Lung (tissue), 12 donors: ENCODE results near the gene TMEM266. TPM values are rescaled to one million over a fixed set of nuclear protein-coding genes. Genes with fewer than 3 reads are reported as not detected.
"Not testable (repeated sequence)": the region's sequence is repeated elsewhere in the genome, so short reads cannot be mapped to it uniquely, and the experiment has no call there.

Experiments
- ATAC-seq: fragments of 200-7000 bp; cut with Tn5 transposase; one replicate; pipeline ENCODE4 v1.9.1; 2020; ENCODE audit warnings: moderate number of reproducible peaks; ENCODE audit not compliant: insufficient read depth, low FRiP score
- DNase-seq, 3 donors: peaks; one replicate each; pipeline ENCODE4 v3.0.0-alpha.2; 2013 to 2017
- H3K27ac ChIP-seq, 2 donors: one replicate each; pipeline ENCODE4 v1.5.1; 2013; ENCODE audit warnings: mild to moderate bottlenecking in 2 of 2, moderate library complexity in 2 of 2, control low read depth in 1 of 2, inconsistent platforms in 1 of 2, low read depth in 1 of 2, low read length in 1 of 2
- H3K27me3 ChIP-seq, 3 donors: one replicate each; pipeline ENCODE4 v1.5.1; 2013; ENCODE audit warnings: low read length in 2 of 3; ENCODE audit not compliant: control insufficient read depth in 3 of 3, insufficient read depth in 3 of 3
- H3K36me3 ChIP-seq, 4 donors: one replicate each; pipeline ENCODE4 v1.5.1; 2013; ENCODE audit warnings: low read length in 4 of 4, mild to moderate bottlenecking in 1 of 4, moderate library complexity in 1 of 4; ENCODE audit not compliant: control insufficient read depth in 4 of 4, insufficient read depth in 4 of 4
- H3K4me1 ChIP-seq, 5 donors: one replicate each; pipeline ENCODE4 v1.5.1; 2013; ENCODE audit warnings: low read length in 5 of 5, mild to moderate bottlenecking in 2 of 5, moderate library complexity in 1 of 5; ENCODE audit not compliant: control insufficient read depth in 5 of 5, insufficient read depth in 5 of 5
- H3K4me3 ChIP-seq: one replicate; pipeline ENCODE4 v1.5.1; 2013; ENCODE audit warnings: mild to moderate bottlenecking, control low read depth, moderate library complexity
- H3K9ac ChIP-seq, 2 donors: one replicate each; pipeline ENCODE4 v1.5.1; 2013; ENCODE audit warnings: low read length in 2 of 2, control low read depth in 1 of 2; ENCODE audit not compliant: insufficient read depth in 1 of 2
- H3K9me3 ChIP-seq, 4 donors: one replicate each; pipeline ENCODE4 v1.5.1; 2013; ENCODE audit warnings: low read length in 3 of 4, mild to moderate bottlenecking in 1 of 4, moderate library complexity in 1 of 4; ENCODE audit not compliant: control insufficient read depth in 4 of 4, insufficient read depth in 3 of 4
- WGBS, 2 donors: extraction: QIAGEN DNeasy Blood & Tissue Kit; methylation state at CpG; one replicate each; pipeline ENCODE4 v1.1.7; 2013; 5-methylcytosine and 5-hydroxymethylcytosine counted together
- polyA plus RNA-seq, 2 donors: library from polyadenylated mRNA; stranded (reverse); fragments of 200-250 nt; gene quantifications; one replicate each; pipeline ENCODE4 v1.2.1, GENCODE V29; 2013
- total RNA-seq, 2 donors: library from RNA; depleted of rRNA in 1 of 2; stranded (reverse); fragments of >200 nt in 1 of 2; gene quantifications; one replicate each; pipeline ENCODE4 v1.2.1, GENCODE V29; 2014 to 2021
- TF ChIP-seq, protein P1 (sequence below): IDR thresholded peaks from 2 replicates; pipeline ENCODE4 v1.5.1; 2012; ENCODE audit warnings: mild to moderate bottlenecking; ENCODE audit errors: control extremely low read depth, extremely low read depth
- donor health status: control.
- donor health status: control.
- donor health status: Bipolar disorder and iron deficiency.
- donor health status: healthy.
- donor health status: DM: yes; HTN: yes; CAD: no.

The TMEM266 gene
- total and polyA plus RNA-seq, 4 donors = 1.1 to 4.4 (median 1.5) TPM

DNA sequence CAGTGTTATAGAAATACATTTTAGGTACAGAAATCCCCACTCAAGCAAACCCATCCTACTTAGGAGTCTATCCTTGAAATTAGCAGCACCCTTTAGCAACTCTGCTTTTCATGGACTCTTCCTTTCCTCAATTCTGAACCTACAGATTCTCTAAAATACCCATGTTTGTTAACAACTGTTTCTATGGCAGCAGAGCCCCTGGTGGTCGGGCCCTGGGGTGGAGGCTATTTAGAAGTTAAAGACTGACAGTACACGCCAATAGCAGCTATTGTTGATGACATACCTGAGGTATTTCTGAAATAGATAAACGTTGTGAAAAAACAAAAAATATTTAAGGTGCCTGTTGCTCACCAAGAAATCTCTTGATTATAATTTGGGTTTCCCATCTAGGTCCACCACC, 24.2 kb upstream of the TMEM266 start:
- ATAC-seq (no peak), DNase-seq (no peak)
- H3K4me1 ChIP-seq = no peaks in the 10 kb centered on the region
- peaks cover 0 to 8% (median 0%) of the 10 kb centered on the region in 4 donors for H3K9me3 ChIP-seq
- TF ChIP-seq, protein P1, sequence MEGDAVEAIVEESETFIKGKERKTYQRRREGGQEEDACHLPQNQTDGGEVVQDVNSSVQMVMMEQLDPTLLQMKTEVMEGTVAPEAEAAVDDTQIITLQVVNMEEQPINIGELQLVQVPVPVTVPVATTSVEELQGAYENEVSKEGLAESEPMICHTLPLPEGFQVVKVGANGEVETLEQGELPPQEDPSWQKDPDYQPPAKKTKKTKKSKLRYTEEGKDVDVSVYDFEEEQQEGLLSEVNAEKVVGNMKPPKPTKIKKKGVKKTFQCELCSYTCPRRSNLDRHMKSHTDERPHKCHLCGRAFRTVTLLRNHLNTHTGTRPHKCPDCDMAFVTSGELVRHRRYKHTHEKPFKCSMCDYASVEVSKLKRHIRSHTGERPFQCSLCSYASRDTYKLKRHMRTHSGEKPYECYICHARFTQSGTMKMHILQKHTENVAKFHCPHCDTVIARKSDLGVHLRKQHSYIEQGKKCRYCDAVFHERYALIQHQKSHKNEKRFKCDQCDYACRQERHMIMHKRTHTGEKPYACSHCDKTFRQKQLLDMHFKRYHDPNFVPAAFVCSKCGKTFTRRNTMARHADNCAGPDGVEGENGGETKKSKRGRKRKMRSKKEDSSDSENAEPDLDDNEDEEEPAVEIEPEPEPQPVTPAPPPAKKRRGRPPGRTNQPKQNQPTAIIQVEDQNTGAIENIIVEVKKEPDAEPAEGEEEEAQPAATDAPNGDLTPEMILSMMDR = no peak
- H3K9ac ChIP-seq = no peak overlapping the region
- H3K36me3 ChIP-seq = no peaks in the 10 kb centered on the region
- 53 to 64% methylated on average over 3 of the region's 3 CpGs for WGBS, 2 donors
- H3K4me3 ChIP-seq = no peak overlapping the region
- H3K27ac ChIP-seq = no peak overlapping the region
- H3K27me3 ChIP-seq = no peaks in the 10 kb centered on the region

DNA sequence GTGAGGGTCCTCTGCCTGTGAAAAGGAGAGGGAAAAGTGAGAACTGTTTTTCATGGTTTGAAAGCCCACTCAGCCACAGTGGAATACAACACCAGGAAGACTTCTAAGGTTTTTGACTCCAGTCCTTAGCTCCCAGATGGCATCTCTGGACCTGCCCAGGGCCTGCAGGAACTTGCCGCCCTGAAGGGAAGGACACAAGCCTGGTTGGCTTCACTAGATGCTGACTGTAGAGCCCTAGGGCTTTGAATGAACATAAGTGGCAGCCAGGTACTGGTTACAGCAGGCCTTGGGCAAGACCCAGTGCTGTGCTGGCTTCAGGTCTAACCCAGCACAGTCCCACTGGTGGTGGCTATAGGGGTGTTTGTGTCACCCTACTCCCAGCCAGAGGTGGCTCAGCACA, 21.3 kb upstream of the TMEM266 start:
- no peak overlapping the region for H3K4me3 ChIP-seq
- no peak overlapping the region for H3K27ac ChIP-seq
- no peaks in the 10 kb centered on the region for H3K36me3 ChIP-seq
- no peaks in the 10 kb centered on the region for H3K4me1 ChIP-seq
- H3K9ac ChIP-seq = no peak overlapping the region
- no peak for ATAC-seq
- 92 to 100% methylated on average over 1 of the region's 1 CpG for WGBS, 2 donors
- peaks cover 0 to 8% (median 0%) of the 10 kb centered on the region in 4 donors for H3K9me3 ChIP-seq
- TF ChIP-seq, protein P1 = no peak
- DNase-seq = no peak
- no peaks in the 10 kb centered on the region for H3K27me3 ChIP-seq

DNA sequence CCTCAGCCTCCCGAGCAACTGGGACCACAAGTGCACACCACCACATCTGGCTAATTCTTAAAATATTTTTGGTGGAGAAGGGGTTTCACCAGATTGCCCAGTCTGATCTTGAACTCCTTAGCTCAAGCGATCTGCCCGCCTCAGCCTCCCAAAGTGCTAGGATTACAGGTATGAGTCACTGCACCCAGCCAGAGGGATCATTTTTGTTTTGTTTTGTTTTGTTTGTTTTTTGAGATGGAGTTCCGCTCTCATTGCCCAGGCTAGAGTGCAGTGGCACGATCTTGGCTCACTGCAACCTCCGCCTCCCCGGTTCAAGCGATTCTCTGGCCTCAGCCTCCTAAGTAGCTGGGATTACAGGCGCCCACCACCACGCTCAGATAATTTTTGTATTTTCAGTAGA, 5.6 kb upstream of the TMEM266 start:
- H3K27me3 ChIP-seq = peaks cover 0 to 16% (median 14%) of the 10 kb centered on the region in 3 donors
- not testable (repeated sequence) for DNase-seq, H3K4me1 ChIP-seq, ATAC-seq, H3K27ac ChIP-seq, H3K9ac ChIP-seq, H3K9me3 ChIP-seq, H3K4me3 ChIP-seq, H3K36me3 ChIP-seq
- 92 to 95% methylated on average over 10 of the region's 10 CpGs for WGBS, 2 donors

DNA sequence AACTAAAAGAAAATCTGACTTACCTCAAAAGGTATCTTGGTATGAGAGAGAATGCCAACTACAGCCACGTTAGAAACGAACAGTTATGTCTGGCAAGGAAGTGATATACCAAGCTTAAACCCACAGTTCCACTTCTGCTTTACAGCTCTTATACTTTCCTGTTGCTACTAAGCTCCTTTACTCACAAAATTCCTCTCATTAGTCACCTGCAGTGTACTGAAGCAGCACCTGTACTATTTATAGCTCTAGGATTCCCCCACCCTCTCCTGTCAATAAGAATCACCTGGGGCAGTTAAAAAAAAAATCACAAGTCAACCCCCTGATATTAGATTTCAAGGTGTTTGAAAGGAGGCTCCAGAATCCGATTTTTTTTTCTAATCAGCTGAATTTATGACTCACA, 2.9 kb upstream of the TMEM266 start:
- Histone ChIP-seq H3K27me3 (peaks cover 0 to 31% (median 28%) of the 10 kb centered on the region in 3 donors), H3K27ac (no peak overlapping the region), H3K36me3 (no peaks in the 10 kb centered on the region), H3K9me3 (no peaks in the 10 kb centered on the region), H3K9ac (no peak overlapping the region), H3K4me3 (no peak overlapping the region), H3K4me1 (peaks cover 0 to 9% (median 4%) of the 10 kb centered on the region in 5 donors)
- ATAC-seq (no peak), DNase-seq (no peak)
- 6 to 9% methylated on average over 3 of the region's 3 CpGs for WGBS, 2 donors
- TF ChIP-seq, protein P1 = no peak
